Measurements from ENCODE around the gene SMPDL3B. TPM values are rescaled to one million over a fixed set of nuclear protein-coding genes. Genes with fewer than 3 reads are reported as not detected.

The SMPDL3B gene
- 0.38 TPM in 1 of 2 replicates, not detected in the other for total RNA-seq (2014; rRNA removed; shearing (Covaris generic); ENCODE audit: low replicate concordance)

DNA sequence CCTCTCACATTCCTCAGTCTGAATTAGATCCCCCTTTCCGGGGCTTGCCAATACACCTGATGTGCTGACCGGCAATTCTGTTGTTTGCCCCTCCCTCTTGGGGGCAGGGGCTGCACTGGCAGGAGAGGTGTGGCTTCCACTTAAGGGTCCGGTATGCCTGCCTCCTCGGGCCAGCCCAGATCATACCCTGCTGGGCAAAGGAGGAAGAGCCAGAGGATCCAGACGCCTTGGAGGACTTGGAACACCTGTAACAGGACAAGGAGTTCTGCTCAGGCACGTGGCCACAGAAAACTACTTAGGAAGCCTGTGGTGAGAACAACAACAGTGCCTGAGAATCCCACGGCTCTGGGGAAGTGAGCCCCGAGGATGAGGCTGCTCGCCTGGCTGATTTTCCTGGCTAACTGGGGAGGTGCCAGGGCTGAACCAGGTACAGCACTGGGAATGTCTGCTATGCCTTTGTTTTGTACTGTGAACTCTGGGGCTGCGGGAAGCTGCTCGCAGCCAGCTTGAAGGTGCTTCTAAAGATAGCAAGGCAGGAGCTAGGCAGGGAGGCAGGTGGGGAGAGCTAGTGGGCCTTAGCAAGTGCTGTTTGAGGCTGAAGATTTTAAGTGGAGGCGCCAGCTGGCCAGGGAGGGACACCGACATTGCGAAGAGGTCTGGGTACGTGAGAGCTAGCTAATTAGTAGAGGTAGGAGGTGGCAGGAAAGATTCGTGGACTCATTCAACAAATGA is at the start of gene SMPDL3B:
SMPDL3B (plus strand) TSS at position 183 of the 732 bp plus-strand sequence; CDS start at position 367, 184 bp downstream.
- in situ Hi-C loops (cut with HindIII; ENCODE audit: low pct_unique_long_range_greater_than_20kb, low sequenced_read_pairs), result no loop called here
- no peak for DNase-seq (ENCODE audit: low read depth)

DNA sequence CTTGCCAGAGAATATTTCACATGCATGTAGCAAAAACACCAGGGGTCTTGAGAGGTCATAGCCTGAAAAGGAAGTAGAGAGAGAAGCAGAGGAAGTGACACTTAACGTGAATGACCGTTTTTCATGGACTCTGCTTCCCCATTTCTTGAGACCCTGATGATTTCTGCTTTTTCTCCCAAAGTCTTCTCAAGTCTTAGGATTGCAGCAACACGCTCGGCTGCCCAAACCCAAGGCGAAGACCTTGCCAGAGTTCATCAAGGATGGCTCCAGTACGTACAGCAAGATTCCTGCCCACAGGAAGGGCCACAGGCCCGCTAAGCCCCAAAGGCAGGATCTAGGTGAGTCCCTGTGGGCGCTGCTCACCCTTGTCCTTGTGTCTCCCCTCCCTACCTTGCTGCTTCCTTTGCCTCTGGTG is 49.7 kb upstream of the SMPDL3B start:
- in situ Hi-C loops (cut with HindIII; ENCODE audit: low pct_unique_long_range_greater_than_20kb, low sequenced_read_pairs), result no loop called here

GRCh38 chr1:27885621-27886352 is 49.0 kb upstream of the SMPDL3B start:
- no peak for DNase-seq (ENCODE audit: low read depth)
- in situ Hi-C loops (cut with HindIII; ENCODE audit: low pct_unique_long_range_greater_than_20kb, low sequenced_read_pairs), result no loop called here

More for the DNA sequence above, 49.7 kb upstream of the SMPDL3B start:
- DNase-seq (ENCODE audit: low read depth), result no peak

GRCh38 chr1:27886353-27886679 is 48.5 kb upstream of the SMPDL3B start:
- in situ Hi-C loops (cut with HindIII; ENCODE audit: low pct_unique_long_range_greater_than_20kb, low sequenced_read_pairs), result no loop called here
- DNase-seq (ENCODE audit: low read depth), result no peak

GRCh38 chr1:27886744-27887143 is 48.1 kb upstream of the SMPDL3B start:
- DNase-seq (ENCODE audit: low read depth), result no peak
- in situ Hi-C loops (cut with HindIII; ENCODE audit: low pct_unique_long_range_greater_than_20kb, low sequenced_read_pairs), result no loop called here

- no peak for DNase-seq (ENCODE audit: low read depth)
- in situ Hi-C loops (cut with HindIII; ENCODE audit: low pct_unique_long_range_greater_than_20kb, low sequenced_read_pairs), result no loop called here
Measured at GRCh38 chr1:27887215-27888021, 47.4 kb upstream of the SMPDL3B start.

GRCh38 chr1:27889506-27889905 is 45.3 kb upstream of the SMPDL3B start:
- in situ Hi-C loops (cut with HindIII; ENCODE audit: low pct_unique_long_range_greater_than_20kb, low sequenced_read_pairs), result no loop called here
- no peak for DNase-seq (ENCODE audit: low read depth)

DNA sequence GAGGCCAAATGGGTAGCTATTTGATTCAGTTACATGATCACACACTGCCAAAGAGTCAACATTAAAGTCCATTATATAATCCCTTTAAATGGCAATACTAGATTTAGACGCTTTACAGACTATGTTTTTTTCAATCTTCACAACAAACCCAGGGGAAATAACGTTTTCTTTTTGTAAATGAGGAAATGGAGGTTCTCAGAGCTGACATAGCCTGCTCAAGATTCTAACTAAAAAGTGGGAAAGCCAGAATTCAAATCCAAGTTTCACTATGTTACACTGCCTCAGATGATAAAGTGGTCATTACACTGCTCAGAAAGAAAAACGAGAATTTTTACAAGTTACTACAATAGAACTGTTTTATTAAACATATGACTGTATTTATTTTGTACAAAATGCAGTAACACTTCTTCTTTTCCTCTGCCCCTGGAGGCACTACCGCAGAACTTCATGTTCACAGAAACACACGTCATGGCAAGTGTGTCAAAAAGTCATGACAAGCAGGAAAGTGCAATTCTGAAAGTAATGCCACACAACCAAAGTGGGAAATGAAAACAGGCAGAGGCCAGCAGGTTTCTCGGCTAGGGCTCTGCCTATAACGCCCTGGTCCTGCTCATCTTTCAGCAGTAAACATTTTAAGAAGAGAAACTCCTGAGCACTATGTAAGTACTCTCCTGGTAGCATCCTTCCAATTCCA is 43.5 kb upstream of the SMPDL3B start:
- no peak for DNase-seq (ENCODE audit: low read depth)
- in situ Hi-C loops (cut with HindIII; ENCODE audit: low pct_unique_long_range_greater_than_20kb, low sequenced_read_pairs), result no loop called here

- DNase-seq (ENCODE audit: low read depth), result no peak
- in situ Hi-C loops (cut with HindIII; ENCODE audit: low pct_unique_long_range_greater_than_20kb, low sequenced_read_pairs), result no loop called here
Measured at GRCh38 chr1:27894521-27894920, 40.3 kb upstream of the SMPDL3B start.

DNA sequence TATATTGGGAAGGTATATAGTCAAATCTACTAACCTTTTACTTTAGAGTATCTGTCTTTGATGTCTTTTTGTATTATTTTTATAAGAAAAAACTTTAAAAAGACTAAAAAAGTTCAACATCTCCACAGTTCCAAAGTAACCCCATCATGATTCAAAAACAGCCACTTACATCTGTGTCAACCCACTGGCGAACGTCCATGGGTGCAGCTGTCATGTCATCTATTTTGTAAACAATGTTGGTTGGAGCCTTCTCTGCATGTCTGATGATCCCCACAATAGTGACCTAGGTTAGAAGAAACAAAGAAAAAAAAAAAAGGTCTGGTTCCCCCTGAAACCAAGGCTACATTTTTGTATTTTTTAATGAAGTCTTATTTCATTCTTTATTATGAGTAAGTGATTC is 28.0 kb upstream of the SMPDL3B start:
- no peak for DNase-seq (ENCODE audit: low read depth)
- in situ Hi-C loops (cut with HindIII; ENCODE audit: low pct_unique_long_range_greater_than_20kb, low sequenced_read_pairs), result no loop called here

DNA sequence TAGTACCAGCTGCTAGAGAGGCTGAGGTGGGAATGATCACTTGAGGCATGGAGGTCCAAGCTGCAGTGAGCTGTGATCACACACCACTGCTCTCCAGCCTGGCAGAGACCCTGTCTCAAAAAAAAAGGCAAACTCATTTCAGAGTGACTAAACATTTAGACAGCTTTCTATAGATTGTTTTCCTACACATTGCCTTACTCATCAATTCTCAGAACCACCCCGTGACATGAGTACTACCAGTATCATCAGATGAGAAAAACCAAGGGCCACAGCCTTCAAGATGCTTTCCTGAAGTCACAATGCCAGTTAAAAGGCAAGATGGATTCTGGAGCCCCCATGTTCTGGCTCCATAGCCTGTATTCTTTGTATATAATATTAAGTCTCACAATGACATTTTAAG is 22.4 kb upstream of the SMPDL3B start:
- in situ Hi-C loops (cut with HindIII; ENCODE audit: low pct_unique_long_range_greater_than_20kb, low sequenced_read_pairs), result no loop called here
- no peak for DNase-seq (ENCODE audit: low read depth)

DNA sequence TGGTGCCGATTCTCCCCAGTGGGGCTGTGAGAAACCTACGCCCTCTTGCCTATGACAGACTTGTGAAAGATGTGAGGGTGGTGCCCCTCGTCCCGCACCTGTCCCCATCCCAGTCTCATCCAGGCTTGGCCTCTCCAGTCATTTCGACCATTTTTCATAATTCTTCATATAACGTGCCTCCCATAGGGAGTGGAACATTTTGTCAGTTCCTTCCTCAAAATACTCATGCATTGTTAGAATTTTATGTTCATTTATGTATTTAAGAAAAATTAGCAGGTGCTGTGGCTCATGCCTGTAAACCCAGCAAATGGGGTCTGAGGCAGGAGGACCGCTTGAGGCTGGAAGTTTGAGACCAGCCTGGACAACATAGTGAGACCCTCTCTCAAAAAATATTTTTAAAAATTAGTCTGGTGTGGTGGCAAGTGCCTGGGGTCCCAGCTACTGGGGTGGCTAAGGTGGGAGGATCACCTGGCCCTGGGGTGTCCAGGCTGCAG is 19.7 kb upstream of the SMPDL3B start:
- in situ Hi-C loops (cut with HindIII; ENCODE audit: low pct_unique_long_range_greater_than_20kb, low sequenced_read_pairs), result no loop called here
- DNase-seq (ENCODE audit: low read depth), result no peak

DNA sequence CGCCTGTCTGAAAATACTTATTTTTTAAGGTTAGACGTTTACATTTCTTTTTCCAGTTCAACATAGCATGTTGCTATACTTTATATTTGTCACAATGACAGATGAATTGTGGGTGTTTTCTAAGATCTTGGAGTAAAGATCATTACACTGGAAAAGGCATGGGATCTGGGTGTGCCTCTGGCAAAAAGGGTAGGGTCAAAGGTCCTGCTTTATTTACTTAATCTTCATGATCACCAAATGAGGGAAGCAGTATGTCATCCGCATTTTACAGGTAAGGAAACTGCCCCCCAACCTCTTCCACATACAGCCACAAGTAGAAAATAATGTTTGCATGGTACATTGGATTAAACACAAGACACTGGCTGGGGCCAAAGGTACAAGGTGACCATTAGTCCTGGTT is 12.5 kb upstream of the SMPDL3B start:
- in situ Hi-C loops (cut with HindIII; ENCODE audit: low pct_unique_long_range_greater_than_20kb, low sequenced_read_pairs), result no loop called here
- DNase-seq (ENCODE audit: low read depth), result no peak

DNA sequence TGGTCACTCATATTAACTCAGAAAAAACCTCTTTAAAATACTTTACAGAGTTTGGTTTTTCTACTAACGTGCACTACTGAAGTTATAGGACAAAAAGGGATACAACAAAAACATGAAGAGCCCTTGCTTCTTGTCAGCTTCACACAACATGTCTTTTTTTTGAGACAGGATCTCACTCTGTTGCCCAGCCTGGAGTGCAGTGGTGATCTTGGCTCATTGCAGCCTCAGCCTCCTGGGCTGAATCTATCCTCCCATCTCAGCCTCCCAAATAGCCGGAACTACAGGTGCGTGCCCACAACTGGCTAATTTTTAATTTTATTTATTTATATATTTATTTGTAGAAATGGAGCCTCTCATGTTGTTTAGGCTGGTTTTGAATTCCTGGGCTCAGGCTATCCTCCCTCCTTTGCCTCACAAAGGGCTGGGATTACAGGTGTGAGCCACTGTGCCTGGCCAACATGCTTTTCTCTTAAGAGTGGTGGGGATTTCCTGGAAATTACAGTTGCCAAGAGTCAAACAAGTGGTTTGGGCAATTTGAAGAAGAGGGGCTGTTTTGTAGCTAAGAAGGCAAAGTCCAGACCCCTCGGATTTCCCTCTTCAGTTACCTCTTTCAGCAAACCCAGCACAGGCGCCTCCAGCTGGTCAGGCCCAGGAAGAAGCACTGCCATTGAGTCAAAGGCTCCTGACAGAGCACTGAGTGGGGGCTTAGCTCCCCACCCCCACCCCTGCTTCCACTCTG is 6.4 kb upstream of the SMPDL3B start:
- in situ Hi-C loops (cut with HindIII; ENCODE audit: low pct_unique_long_range_greater_than_20kb, low sequenced_read_pairs), result no loop called here

GRCh38 chr1:27931184-27931583 is 3.6 kb upstream of the SMPDL3B start:
- DNase-seq (ENCODE audit: low read depth), result no peak
- in situ Hi-C loops (cut with HindIII; ENCODE audit: low pct_unique_long_range_greater_than_20kb, low sequenced_read_pairs), result no loop called here

More for the DNA sequence above, 6.4 kb upstream of the SMPDL3B start:
- no peak for DNase-seq (ENCODE audit: low read depth)

- in situ Hi-C loops (cut with HindIII; ENCODE audit: low pct_unique_long_range_greater_than_20kb, low sequenced_read_pairs), result no loop called here
- DNase-seq (ENCODE audit: low read depth), result no peak
Measured at GRCh38 chr1:27931759-27932158, 3.0 kb upstream of the SMPDL3B start.

- in situ Hi-C loops (cut with HindIII; ENCODE audit: low pct_unique_long_range_greater_than_20kb, low sequenced_read_pairs), result no loop called here
- no peak for DNase-seq (ENCODE audit: low read depth)
Measured at GRCh38 chr1:27935721-27936120, 921 bp downstream of the SMPDL3B start.

GRCh38 chr1:27936370-27936769 is 1.6 kb downstream of the SMPDL3B start:
- no peak for DNase-seq (ENCODE audit: low read depth)
- in situ Hi-C loops (cut with HindIII; ENCODE audit: low pct_unique_long_range_greater_than_20kb, low sequenced_read_pairs), result no loop called here
